ENCODE data around the gene NPR1. TPM values are rescaled to one million over a fixed set of nuclear protein-coding genes. Genes with fewer than 3 reads are reported as not detected.
"Not testable (repeated sequence)": the region's sequence is repeated elsewhere in the genome, so short reads cannot be mapped to it uniquely, and the experiment has no call there.

The NPR1 gene
- total and polyA plus RNA-seq, 2 of the 4 experiments (the other 2 are of a cell fraction) = 0.02 TPM; not detected in 1

GRCh38 chr1:153670859-153671627, 7.4 kb upstream of the NPR1 start, which contains the start of gene ILF2 (continued):
- TF ChIP-seq MXI1 (IDR thresholded peaks at IDR 0.05; ENCODE audit: borderline replicate concordance, low read depth, low read length) (peak; percentile 57; the same call in 1 of the 2 replicates), SMC3 (IDR thresholded peaks at IDR 0.05; ENCODE audit: low read depth, low read length) (no peak)

GRCh38 chr1:153671628-153672353, 6.7 kb upstream of the NPR1 start:
- H3K56ac ChIP-seq (ENCODE audit: extremely low read depth, insufficient read depth, low read length); dilution Hi-C loops (cut with HindIII; ENCODE audit: low sequenced_read_pairs, unreplicated experiment); H2AK9ac ChIP-seq (replicated peaks; ENCODE audit: low read depth, low read length, poor library complexity); H3K14ac ChIP-seq (replicated peaks; ENCODE audit: low read depth, low read length); H3K27me3 ChIP-seq (ENCODE audit: control insufficient read depth, insufficient read depth, low read length); H2BK15ac ChIP-seq (ENCODE audit: low read depth, low read length); H3K23ac ChIP-seq (ENCODE audit: low read depth, low read length); H3K9me1 ChIP-seq (ENCODE audit: insufficient read depth, low read length); H4K91ac ChIP-seq (ENCODE audit: insufficient read depth, low read depth, low read length); H3K4me1 ChIP-seq (ENCODE audit: control insufficient read depth, insufficient read depth, low read length); DNase-seq; BruUV-seq (replicated peaks); H2BK20ac ChIP-seq (ENCODE audit: low read depth, low read length); H3K9me3 ChIP-seq (ENCODE audit: control insufficient read depth, insufficient read depth, low read length); H4K5ac ChIP-seq (ENCODE audit: low read depth, low read length); H2AK5ac ChIP-seq (ENCODE audit: low read depth, low read length); H2BK120ac ChIP-seq (ENCODE audit: low read depth, low read length); H3K18ac ChIP-seq (ENCODE audit: low read depth, low read length): not testable (repeated sequence)
- Histone ChIP-seq H3K27ac (ENCODE audit: insufficient read depth, low read length) (peak overlapping the region; percentile 22; the same call in 1 of the 2 replicates), H3K9ac (ENCODE audit: low read depth, low read length) (peak overlapping the region; percentile 13; the same call in 1 of the 2 replicates), H4K20me1 (ENCODE audit: insufficient read depth, low read length) (peaks cover 11% of the 10 kb centered on the region; the same call in 1 of the 2 replicates), H3K79me1 (ENCODE audit: low read depth in 1 of 2, low read length in 2 of 2) (peaks cover 12 to 21% of the 10 kb centered on the region in 2 experiments; a peak in 1 of 4 replicates), H3K4me3 (ENCODE audit: insufficient read depth, low read depth, low read length) (peak overlapping the region; percentile 62), H3K4me2 (ENCODE audit: low read depth, low read length) (peak overlapping the region; percentile 88), H2BK5ac (ENCODE audit: low read depth, low read length, poor library complexity, severe bottlenecking) (peak overlapping the region; percentile 52), H2AFZ (replicated peaks; ENCODE audit: low read length, poor library complexity) (peak overlapping the region; percentile 73), H3K4ac (ENCODE audit: low read depth, low read length) (0 out of 2 replicates have a peak overlapping the region, but pooled peaks have one; percentile 3), H4K8ac (ENCODE audit: low read depth in 2 of 2, low read length in 2 of 2) (peak overlapping the region in 1 of 2 experiments; percentile 20; a peak in 1 of 4 replicates), H3K36me3 (ENCODE audit: control insufficient read depth, insufficient read depth, low read length) (peaks cover 17% of the 10 kb centered on the region)
- WGBS, 2 experiments (ENCODE audit: extremely low coverage in 2 of 2, insufficient read length in 1 of 2) = 80% methylated on average over 1 of the region's 28 CpGs; no CpG with 5 or more reads in 1 of the 2 experiments
- in situ Hi-C loops (cut with MboI; ENCODE audit: low sequenced_read_pairs) = loop anchor here (10.0 kb wide), 1 partner anchor 303 kb away; the partner anchor contains the start of gene JTB
- peak; percentile 45 for ATAC-seq (ENCODE audit: low read depth)
- ChIA-PET POLR2A (ENCODE audit: unreplicated experiment) (interaction anchor here (0.6 kb wide), 1 partner anchor 8 kb away, joined by 14 read pairs; no protein-coding TSS in a partner anchor), CTCF (interaction anchor here (0.6 kb wide), 1 partner anchor 101 kb away, joined by 4 read pairs; no protein-coding TSS in a partner anchor)
- intact Hi-C loops (cut with micrococcal nuclease) = loop anchor here (1.0 to 5.0 kb wide), 5 partner anchors 78 to 736 kb away; partner anchors contain the start of gene IL6R
- 0 out of 2 replicates have a peak, but pooled peaks have one; percentile 2 for TF ChIP-seq CTCF (conservative IDR thresholded peaks at IDR 0.05; ENCODE audit: low read depth, low read length)
